ENCODE data around the gene SLC29A3.

The SLC29A3 gene

DNA sequence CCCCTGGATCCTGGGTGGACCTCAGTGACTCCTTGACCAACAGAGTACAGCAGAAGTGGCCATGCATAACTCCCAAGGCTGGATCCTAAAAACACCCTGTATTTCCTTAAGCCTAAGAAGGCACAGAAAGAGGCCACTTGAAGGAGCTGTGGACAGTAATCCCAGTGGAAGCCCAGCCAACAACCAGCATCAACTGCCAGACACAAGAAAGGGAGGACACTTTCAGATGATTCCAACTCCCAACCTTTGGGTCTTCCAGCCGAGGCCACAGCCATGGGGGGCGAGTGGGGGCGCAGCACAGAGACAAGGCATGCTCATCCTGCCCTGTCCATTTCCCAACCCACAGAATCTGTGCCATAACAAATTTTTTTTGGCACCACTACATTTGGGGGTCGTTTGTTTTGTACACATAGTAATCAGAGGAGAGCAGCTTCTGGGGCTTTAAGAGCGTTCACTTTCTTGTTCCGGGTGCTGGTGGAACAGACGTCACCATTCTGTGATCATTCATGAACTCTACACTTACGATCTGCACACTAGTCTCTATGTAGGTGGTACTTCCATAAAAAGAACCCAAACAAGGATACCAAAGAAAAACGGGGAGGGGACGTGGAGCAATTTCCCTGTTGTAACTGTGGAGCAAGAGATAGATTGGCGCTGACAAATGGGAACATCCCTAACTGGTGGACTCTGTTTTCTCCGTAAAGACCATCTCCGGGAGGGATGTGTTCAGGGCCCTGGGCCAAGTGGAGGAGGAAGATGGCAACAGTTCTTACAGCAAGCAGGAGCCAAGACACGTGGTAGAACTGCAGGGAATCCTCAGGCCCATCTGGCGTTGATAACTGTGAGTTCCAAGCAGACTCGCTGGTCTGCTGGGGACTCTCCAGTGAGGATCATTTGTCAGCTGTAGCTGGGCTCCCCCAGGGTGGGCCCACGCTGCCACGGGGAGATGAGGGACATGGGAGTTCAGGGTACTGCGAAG is 6.0 kb upstream of the SLC29A3 start:
- H2AFZ ChIP-seq = no peak overlapping the region
- H3K4me3 ChIP-seq (ENCODE audit: low read depth, low read length) = no peak overlapping the region
- H3K27me3 ChIP-seq (ENCODE audit: control insufficient read depth, insufficient read depth, low read length) = no peaks in the 10 kb centered on the region
- no peak overlapping the region for H3K9ac ChIP-seq
- no peaks in the 10 kb centered on the region for H3K79me2 ChIP-seq
- TF ChIP-seq, protein P1, sequence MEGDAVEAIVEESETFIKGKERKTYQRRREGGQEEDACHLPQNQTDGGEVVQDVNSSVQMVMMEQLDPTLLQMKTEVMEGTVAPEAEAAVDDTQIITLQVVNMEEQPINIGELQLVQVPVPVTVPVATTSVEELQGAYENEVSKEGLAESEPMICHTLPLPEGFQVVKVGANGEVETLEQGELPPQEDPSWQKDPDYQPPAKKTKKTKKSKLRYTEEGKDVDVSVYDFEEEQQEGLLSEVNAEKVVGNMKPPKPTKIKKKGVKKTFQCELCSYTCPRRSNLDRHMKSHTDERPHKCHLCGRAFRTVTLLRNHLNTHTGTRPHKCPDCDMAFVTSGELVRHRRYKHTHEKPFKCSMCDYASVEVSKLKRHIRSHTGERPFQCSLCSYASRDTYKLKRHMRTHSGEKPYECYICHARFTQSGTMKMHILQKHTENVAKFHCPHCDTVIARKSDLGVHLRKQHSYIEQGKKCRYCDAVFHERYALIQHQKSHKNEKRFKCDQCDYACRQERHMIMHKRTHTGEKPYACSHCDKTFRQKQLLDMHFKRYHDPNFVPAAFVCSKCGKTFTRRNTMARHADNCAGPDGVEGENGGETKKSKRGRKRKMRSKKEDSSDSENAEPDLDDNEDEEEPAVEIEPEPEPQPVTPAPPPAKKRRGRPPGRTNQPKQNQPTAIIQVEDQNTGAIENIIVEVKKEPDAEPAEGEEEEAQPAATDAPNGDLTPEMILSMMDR (IDR thresholded peaks at IDR 0.05) = no peak
- no peaks in the 10 kb centered on the region for H3K9me3 ChIP-seq (ENCODE audit: control insufficient read depth, low read length)
- no peak overlapping the region for H3K27ac ChIP-seq
- H3K4me2 ChIP-seq (ENCODE audit: low read length) = no peak overlapping the region
- peaks cover 7% of the 10 kb centered on the region for H3K4me1 ChIP-seq
- no peaks in the 10 kb centered on the region for H3K36me3 ChIP-seq (ENCODE audit: control insufficient read depth, insufficient read depth, low read length)

DNA sequence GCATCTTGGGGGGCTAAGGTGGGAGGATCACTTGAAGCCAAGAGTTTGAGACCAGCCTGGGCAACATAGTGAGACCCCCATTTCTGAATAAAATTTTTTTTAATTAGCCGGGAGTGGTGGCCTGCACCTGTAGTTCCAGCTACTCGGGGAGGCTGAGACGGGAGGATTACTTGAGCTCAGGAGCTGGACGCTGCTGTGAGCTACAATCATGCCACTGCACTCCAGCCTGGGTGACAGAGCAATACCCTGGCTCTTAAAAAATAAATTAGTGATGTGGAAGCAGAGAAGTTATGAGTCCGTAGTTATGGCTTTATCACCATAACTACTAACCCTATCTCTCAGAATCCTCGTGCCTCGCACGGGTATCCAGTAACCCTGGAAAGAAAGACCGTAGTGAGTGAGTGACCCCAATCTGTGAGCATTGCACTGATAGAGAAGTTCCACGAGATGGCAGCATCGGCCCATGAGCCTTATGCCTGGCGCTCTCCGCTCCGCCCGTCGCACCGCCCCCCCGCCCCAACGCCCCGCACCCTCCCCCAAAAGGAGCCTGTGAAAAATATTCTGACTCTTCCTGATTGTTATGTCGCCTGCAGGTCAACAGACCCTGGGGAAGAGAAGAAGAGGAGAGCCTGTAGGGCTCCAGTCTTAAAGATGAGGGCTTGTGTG is 4.9 kb upstream of the SLC29A3 start:
- TF ChIP-seq, protein P1 (IDR thresholded peaks at IDR 0.05) = peak; percentile 78
- no peaks in the 10 kb centered on the region for H3K27me3 ChIP-seq (ENCODE audit: control insufficient read depth, insufficient read depth, low read length)
- no peak overlapping the region for H3K4me3 ChIP-seq (ENCODE audit: low read depth, low read length)
- no peak overlapping the region for H3K9ac ChIP-seq
- H3K79me2 ChIP-seq = no peaks in the 10 kb centered on the region
- H3K4me1 ChIP-seq = peaks cover 3% of the 10 kb centered on the region
- no peaks in the 10 kb centered on the region for H3K9me3 ChIP-seq (ENCODE audit: control insufficient read depth, low read length)
- peak overlapping the region; percentile 16 for H3K4me2 ChIP-seq (ENCODE audit: low read length)
- no peaks in the 10 kb centered on the region for H3K36me3 ChIP-seq (ENCODE audit: control insufficient read depth, insufficient read depth, low read length)
- H2AFZ ChIP-seq = peak overlapping the region; percentile 61
- H3K27ac ChIP-seq = no peak overlapping the region

DNA sequence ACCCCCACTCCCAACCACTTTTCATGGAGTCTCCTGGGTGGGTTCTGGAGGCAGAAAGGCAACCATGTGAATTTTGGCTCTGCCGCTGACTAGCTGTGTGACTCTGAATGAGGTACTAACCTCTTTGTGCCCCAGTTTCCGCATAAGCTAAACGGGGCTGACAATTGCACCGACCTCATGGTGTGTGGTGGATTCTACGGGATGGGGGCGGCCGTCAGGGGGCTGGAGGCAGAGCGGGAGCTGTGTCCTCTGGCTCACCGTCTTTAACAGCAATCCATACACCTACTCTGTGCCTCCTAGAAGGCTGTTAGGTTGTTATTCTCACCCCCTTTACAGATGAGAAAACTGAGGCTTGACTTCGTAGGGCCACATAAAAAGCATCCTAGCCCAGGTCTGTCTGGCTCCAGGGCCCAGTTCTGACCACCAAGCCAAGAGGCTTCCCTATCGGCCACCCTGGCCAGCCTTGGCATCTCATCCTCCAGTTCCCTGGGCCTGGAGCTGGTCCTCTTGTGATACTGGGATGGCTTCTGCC is 4.3 kb upstream of the SLC29A3 start:
- Histone ChIP-seq H3K27me3 (ENCODE audit: control insufficient read depth, insufficient read depth, low read length) (no peaks in the 10 kb centered on the region), H3K9ac (no peak overlapping the region), H2AFZ (peak overlapping the region; percentile 61), H3K9me3 (ENCODE audit: control insufficient read depth, low read length) (no peaks in the 10 kb centered on the region), H3K79me2 (no peaks in the 10 kb centered on the region), H3K4me3 (ENCODE audit: low read depth, low read length) (no peak overlapping the region), H3K27ac (no peak overlapping the region), H3K36me3 (ENCODE audit: control insufficient read depth, insufficient read depth, low read length) (no peaks in the 10 kb centered on the region), H3K4me2 (ENCODE audit: low read length) (peak overlapping the region; percentile 16), H3K4me1 (peaks cover 3% of the 10 kb centered on the region)
- TF ChIP-seq, protein P1 (IDR thresholded peaks at IDR 0.05) = no peak

DNA sequence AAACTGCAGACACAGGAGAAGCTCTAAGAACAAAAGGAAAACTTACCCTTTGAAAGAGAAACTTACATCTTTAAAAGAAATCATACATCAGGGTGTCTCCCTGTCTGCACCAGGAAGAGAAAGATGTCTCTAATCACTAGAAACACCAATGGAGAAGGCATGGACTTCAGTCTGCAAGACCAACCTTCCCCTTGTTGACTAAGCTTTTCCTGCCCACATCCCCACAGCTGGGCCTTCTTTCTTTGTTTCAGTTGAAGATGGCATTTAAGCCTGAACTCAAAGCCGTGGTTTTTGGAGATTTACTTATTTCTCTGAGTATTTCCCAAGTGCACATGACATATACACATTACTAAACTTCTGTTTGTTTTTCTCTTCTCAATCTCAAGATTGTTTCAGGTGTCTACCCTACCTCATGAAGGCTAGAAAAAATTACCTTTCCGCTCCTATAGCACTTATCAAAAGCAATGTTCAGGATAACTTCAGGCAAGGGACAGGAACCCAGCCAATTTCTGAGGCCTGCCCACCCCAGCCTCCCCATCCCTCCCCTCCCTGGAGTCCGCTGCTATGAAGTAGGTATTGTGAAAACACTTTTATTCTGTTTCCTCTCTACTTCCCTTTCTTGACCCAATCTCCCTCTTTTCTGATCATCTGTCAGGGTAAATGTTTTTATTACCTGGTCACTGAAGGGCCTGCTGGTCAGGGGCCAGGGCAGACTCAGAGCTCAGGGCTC is 2.8 kb upstream of the SLC29A3 start:
- Histone ChIP-seq H2AFZ (no peak overlapping the region), H3K36me3 (ENCODE audit: control insufficient read depth, insufficient read depth, low read length) (no peaks in the 10 kb centered on the region), H3K4me3 (ENCODE audit: low read depth, low read length) (no peak overlapping the region), H3K4me2 (ENCODE audit: low read length) (no peak overlapping the region), H3K9ac (no peak overlapping the region), H3K27me3 (ENCODE audit: control insufficient read depth, insufficient read depth, low read length) (no peaks in the 10 kb centered on the region), H3K4me1 (peaks cover 3% of the 10 kb centered on the region), H3K27ac (no peak overlapping the region), H3K79me2 (no peaks in the 10 kb centered on the region), H3K9me3 (ENCODE audit: control insufficient read depth, low read length) (no peaks in the 10 kb centered on the region)
- TF ChIP-seq, protein P1 (IDR thresholded peaks at IDR 0.05) = no peak
